GM21528 (cell line): ENCODE data around the gene HIVEP2.

Experiments
- ATAC-seq: cut with Tn5 transposase; IDR thresholded peaks from one replicate; pipeline ENCODE4 v1.9.1; 2021; ENCODE audit warnings: mild to moderate bottlenecking, moderate library complexity; ENCODE audit not compliant: unreplicated experiment, low FRiP score

Gene HIVEP2

GRCh38 chr6:142945446-142946180 lies 637 bp upstream of the HIVEP2 start:
- ATAC-seq: peak; percentile 17

- ATAC-seq: peak; percentile 7
Observed at GRCh38 chr6:142944124-142945048, 590 bp downstream of the HIVEP2 start.

GRCh38 chr6:142943711-142944123 lies 1.3 kb downstream of the HIVEP2 start:
- ATAC-seq: no peak

DNA sequence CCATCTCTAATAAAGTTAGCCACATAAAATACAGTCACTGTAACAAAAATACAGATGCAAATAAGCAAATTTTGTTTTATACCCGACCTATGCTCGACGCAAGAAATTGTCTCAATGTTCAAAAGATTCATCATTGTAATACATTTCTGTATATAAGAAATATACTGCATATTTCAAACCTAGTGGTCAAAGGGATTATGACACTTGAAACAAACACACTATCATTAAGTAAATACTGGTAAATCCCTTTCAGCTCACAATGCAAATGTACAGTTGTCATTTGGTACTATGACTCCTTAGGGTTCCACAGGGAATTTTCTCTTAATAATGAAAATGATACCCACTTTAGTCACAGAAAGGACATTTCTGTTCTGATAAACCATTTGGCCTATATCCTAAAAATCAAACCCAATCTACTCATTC lies 2.2 kb downstream of the HIVEP2 start:
- ATAC-seq: no peak

DNA sequence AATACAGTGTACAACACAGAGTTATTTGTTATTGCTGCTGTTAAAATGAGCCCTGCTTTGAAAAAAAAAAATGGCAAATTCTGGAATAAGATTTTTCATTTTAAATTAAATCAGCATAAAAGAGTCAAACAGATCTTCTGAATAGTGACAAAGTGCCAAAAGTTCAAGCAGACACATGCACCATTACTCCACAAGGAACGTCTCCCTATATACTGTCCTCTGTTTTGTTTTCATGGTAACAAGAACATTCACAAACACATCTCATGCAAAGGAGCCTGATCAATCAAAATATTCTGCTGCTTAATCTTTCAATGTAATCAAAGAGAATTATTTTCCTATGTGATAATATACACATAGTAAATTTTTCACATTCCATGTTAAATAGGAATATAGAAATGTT lies 2.7 kb downstream of the HIVEP2 start:
- ATAC-seq: no peak

GRCh38 chr6:142941018-142941417 lies 4.0 kb downstream of the HIVEP2 start:
- ATAC-seq: no peak

DNA sequence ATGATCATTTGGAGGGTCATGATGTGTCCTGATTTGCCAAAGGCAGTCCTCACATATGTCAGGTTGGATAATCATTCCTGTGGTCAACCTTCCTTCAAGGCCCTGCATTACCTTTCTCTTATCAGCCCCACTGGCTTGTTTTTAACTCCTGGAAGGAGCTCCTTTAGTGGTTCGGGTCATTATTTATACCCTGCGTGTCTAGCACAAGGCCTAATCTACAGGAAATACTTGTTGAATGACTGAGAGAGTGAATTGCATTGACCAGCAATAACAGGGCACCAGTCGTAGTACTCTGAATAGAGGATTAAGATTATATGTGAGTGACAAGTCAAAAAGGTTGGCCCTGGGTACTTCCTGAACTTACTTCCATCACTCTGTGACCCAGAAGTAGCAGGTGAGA lies 4.5 kb downstream of the HIVEP2 start:
- no peak for ATAC-seq

- no peak for ATAC-seq
Observed at GRCh38 chr6:142938510-142938909, 6.5 kb downstream of the HIVEP2 start.

DNA sequence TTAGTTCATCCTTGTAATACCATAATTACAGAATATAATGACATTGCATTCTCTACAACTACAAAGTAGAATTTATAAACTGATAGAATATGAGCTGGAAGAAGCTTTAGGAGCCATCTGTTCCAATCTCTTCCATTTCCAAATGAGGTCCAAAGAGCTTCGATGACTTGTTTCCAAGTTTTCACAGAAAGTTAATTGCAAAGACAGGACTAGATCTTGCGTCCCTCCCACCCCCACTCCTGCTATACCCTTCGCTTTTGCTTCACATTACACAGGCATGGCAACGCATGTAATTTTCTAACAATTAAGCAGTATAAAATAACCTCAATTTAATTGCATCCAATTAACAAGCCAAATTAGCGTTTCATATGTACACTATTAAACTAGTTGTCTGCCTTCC lies 7.0 kb downstream of the HIVEP2 start:
- ATAC-seq: no peak

DNA sequence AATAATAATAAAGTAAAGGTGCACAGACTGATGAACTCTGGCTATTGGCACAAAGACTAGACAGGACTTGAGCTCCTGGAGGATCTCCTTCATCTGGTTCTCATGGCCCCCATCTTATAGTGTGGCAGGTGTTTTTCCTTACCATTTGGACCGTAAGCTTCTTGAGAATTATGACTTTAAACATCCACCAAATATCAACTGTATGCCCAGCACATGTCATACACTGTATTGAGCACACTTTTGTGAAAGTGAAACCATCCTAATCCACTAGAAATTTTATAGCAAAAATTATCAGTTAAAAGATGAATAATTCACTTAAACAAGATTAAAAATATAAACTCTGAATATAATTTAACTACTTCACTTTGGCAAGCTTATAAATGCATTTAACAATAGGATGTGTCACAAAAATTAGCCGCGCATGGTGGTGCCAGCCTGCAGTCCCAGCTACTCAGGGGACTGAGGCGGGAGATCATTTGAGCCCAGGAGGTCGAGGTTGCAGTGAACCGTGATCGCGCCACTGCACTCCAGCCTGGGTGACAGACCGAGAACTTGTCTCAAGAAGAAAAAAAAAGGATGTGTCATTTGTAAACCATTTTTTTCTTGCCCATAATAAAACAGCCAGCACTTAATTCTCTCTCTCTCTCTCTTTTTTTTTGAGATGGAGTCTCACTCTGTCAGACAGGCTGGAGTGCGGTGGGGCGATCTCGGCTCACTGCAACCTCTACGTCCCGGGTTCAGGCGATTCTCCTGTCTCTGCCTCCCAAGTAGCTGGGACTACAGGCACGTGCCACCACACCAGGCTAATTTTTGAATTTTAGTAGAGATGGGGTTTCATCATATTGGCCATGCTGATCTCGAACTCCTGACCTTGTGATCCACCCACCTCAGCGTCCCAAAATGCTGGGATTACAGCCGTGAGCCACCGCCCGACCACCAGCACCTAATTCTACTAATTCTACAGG lies 9.1 kb downstream of the HIVEP2 start:
- ATAC-seq: peak; percentile 75

- ATAC-seq: peak; percentile 30
Observed at GRCh38 chr6:142934599-142934998, 10.4 kb downstream of the HIVEP2 start.

- ATAC-seq: no peak
Observed at GRCh38 chr6:142934106-142934505, 10.9 kb downstream of the HIVEP2 start.

- no peak for ATAC-seq
Observed at GRCh38 chr6:142933701-142934100, 11.3 kb downstream of the HIVEP2 start.

GRCh38 chr6:142932889-142933288 lies 12.1 kb downstream of the HIVEP2 start:
- ATAC-seq: peak; percentile 49

DNA sequence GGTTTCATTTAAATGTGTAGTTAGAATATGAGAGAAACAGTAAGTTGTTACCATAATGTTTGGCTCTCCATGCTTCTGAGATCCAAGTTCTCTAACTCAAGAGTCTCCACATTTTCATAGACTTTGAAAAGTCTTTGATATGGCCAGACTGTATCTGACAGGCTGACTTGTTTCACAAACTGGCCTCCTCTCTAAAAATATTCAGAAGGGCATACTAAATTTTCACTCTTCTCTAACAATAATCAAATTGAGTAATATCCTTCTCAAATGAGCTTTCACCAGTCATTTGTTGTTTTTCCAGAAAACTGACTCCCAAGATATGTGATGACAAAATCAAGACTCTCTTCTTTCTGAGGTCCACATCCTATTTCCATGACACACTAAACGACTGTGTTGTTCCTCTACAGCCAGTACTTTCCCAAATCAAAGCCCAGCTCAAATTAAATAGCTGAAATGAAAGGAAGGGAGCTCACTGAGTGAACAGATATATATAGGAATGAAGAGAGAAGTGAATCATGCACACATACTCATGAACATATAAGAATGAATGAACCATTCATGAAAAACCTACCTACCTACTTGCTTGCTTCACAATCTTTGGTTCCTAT lies 15.1 kb downstream of the HIVEP2 start:
- no peak for ATAC-seq

- no peak for ATAC-seq
Observed at GRCh38 chr6:142927904-142928303, 17.1 kb downstream of the HIVEP2 start.

GRCh38 chr6:142927271-142927580 lies 17.8 kb downstream of the HIVEP2 start:
- ATAC-seq: no peak

GRCh38 chr6:142926494-142927270 lies 18.3 kb downstream of the HIVEP2 start:
- peak; percentile 95 for ATAC-seq

GRCh38 chr6:142926177-142926493 lies 18.8 kb downstream of the HIVEP2 start:
- no peak for ATAC-seq
